ENCODE measurements around the gene SOS2.

DNA sequence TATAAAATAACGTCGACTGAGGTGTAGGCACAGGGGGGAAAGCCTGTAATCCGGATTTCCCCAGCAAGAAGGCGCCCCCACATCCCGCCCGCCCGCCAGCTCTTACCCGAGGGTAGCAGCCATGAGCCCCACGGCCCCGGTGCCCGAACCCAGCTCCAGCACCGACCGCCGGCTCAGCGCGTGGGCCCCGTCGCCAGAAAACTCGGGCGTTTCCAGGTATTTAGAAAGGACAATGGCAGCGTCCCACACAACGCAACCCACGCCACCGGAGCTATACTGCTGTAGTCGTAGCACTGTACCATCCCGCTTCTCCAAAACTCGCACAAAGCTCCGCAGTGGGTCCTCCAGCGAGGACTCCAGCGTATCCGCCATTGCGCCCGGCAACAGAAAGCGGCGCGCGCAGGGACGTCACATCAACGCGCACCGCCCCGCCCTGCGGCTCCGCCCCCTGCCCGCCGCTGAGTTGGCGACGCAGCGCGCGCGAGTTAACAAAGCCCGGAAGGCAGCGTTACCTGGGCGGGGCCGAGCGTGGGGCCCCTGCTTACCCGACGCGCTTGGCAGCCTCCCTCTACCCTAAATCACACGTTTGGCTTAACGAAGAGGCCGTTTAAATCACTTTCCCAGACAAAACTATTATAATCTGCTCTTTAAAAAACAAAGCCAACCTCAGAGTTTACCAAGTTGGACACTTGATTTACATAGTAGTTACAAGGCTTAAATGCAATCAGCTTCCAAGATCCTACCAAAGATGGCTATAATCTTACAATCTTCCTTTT lies 115.0 kb downstream of the SOS2 start, which contains the start of gene VCPKMT:
- TF ChIP-seq FOSL1 (IDR thresholded peaks at IDR 0.05; ENCODE audit: low read depth) (no peak), EZH2 (IDR thresholded peaks at IDR 0.05) (no peak), EZH2phosphoT487 (IDR thresholded peaks at IDR 0.05; ENCODE audit: borderline replicate concordance) (no peak), POLR2A (IDR thresholded peaks at IDR 0.05; ENCODE audit: borderline replicate concordance, extremely low read depth, insufficient read depth, insufficient read length) (peak; percentile 78), EGR1 (IDR thresholded peaks at IDR 0.05; ENCODE audit: low read depth) (peak; percentile 59), ZNF274 (IDR thresholded peaks at IDR 0.05; ENCODE audit: low read depth, low read length) (no peak), SIN3A (IDR thresholded peaks at IDR 0.05; ENCODE audit: low read depth) (peak; percentile 61), JUND (IDR thresholded peaks at IDR 0.05) (0 out of 2 replicates have a peak, but pooled peaks have one; percentile 3), YY1 (IDR thresholded peaks at IDR 0.05; ENCODE audit: extremely low read depth, insufficient replicate concordance, low read depth, low read length) (peak; percentile 97), TCF7L2 (IDR thresholded peaks at IDR 0.05; ENCODE audit: borderline replicate concordance, extremely low read depth, insufficient read depth, insufficient read length) (peak; percentile 61)
- TF ChIP-seq, protein P1, sequence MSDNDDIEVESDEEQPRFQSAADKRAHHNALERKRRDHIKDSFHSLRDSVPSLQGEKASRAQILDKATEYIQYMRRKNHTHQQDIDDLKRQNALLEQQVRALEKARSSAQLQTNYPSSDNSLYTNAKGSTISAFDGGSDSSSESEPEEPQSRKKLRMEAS (IDR thresholded peaks at IDR 0.05): peak; percentile 86
- TF ChIP-seq, protein P2, sequence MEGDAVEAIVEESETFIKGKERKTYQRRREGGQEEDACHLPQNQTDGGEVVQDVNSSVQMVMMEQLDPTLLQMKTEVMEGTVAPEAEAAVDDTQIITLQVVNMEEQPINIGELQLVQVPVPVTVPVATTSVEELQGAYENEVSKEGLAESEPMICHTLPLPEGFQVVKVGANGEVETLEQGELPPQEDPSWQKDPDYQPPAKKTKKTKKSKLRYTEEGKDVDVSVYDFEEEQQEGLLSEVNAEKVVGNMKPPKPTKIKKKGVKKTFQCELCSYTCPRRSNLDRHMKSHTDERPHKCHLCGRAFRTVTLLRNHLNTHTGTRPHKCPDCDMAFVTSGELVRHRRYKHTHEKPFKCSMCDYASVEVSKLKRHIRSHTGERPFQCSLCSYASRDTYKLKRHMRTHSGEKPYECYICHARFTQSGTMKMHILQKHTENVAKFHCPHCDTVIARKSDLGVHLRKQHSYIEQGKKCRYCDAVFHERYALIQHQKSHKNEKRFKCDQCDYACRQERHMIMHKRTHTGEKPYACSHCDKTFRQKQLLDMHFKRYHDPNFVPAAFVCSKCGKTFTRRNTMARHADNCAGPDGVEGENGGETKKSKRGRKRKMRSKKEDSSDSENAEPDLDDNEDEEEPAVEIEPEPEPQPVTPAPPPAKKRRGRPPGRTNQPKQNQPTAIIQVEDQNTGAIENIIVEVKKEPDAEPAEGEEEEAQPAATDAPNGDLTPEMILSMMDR (IDR thresholded peaks at IDR 0.05 in 2 of 3, conservative IDR thresholded peaks at IDR 0.05 in 1 of 3; ENCODE audit: borderline replicate concordance in 1 of 3, insufficient read depth in 1 of 3, low read depth in 2 of 3, low read length in 2 of 3): no peak
- TF ChIP-seq, protein P3, sequence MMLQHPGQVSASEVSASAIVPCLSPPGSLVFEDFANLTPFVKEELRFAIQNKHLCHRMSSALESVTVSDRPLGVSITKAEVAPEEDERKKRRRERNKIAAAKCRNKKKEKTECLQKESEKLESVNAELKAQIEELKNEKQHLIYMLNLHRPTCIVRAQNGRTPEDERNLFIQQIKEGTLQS (IDR thresholded peaks at IDR 0.05): no peak
- TF ChIP-seq, protein P4, sequence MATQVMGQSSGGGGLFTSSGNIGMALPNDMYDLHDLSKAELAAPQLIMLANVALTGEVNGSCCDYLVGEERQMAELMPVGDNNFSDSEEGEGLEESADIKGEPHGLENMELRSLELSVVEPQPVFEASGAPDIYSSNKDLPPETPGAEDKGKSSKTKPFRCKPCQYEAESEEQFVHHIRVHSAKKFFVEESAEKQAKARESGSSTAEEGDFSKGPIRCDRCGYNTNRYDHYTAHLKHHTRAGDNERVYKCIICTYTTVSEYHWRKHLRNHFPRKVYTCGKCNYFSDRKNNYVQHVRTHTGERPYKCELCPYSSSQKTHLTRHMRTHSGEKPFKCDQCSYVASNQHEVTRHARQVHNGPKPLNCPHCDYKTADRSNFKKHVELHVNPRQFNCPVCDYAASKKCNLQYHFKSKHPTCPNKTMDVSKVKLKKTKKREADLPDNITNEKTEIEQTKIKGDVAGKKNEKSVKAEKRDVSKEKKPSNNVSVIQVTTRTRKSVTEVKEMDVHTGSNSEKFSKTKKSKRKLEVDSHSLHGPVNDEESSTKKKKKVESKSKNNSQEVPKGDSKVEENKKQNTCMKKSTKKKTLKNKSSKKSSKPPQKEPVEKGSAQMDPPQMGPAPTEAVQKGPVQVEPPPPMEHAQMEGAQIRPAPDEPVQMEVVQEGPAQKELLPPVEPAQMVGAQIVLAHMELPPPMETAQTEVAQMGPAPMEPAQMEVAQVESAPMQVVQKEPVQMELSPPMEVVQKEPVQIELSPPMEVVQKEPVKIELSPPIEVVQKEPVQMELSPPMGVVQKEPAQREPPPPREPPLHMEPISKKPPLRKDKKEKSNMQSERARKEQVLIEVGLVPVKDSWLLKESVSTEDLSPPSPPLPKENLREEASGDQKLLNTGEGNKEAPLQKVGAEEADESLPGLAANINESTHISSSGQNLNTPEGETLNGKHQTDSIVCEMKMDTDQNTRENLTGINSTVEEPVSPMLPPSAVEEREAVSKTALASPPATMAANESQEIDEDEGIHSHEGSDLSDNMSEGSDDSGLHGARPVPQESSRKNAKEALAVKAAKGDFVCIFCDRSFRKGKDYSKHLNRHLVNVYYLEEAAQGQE (IDR thresholded peaks at IDR 0.05; ENCODE audit: low read depth): no peak

Measured in HCT116 (cell line).